AG08395 (cell line): ENCODE measurements around the gene PSMD5.

Experiments used
- DNase-seq: peaks from one replicate; pipeline ENCODE4 v3.0.0; 2012; ENCODE audit warnings: mixed read lengths, low spot score

Gene PSMD5

DNA sequence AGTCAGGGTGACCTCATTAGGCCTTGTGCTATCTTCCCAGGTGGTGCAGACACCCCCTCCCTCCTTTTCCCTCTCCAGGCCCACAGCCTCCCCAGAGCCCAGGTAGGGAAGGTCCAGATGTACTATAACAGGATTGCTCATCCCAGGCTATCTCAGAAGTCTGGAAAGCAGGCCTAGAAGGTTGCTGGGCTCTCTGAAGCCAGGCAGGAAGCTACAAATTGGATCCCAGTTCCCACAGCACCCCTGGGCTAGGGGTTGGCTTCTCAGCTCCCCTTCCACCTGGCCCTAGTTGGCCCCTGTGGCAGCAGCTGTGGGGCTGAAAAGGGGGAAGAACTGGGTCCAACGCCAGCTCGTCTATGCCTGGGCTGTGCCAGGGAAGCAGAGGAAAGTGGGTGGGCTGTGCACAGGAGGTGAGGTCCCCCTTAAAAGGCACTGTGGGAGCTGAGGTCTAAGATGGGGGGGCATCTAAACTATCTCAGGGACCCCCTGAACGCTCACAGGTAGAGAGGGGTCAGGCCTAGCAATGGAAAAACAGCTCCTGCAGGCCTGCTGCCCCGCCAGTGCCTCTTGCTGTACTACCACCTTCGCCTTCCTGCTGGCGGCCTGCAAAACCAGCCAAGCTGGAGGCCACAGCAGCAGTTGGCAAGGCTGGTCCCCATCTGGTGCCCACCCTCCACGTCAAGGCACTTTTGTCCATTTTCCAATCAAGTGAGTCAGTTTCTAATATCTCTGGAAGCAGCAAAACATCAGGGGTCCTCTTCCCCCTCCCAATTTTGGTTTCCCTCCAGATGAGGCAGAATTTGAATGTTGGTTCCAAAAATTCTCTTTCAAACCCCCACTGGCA lies 13.3 kb upstream of the PSMD5 start:
- no peak for DNase-seq

- no peak for DNase-seq
Measured at GRCh38 chr9:120854596-120855327, 12.0 kb upstream of the PSMD5 start.

- DNase-seq = no peak
Measured at GRCh38 chr9:120853198-120853597, 10.5 kb upstream of the PSMD5 start.

GRCh38 chr9:120852240-120853010 lies 9.7 kb upstream of the PSMD5 start:
- no peak for DNase-seq

DNA sequence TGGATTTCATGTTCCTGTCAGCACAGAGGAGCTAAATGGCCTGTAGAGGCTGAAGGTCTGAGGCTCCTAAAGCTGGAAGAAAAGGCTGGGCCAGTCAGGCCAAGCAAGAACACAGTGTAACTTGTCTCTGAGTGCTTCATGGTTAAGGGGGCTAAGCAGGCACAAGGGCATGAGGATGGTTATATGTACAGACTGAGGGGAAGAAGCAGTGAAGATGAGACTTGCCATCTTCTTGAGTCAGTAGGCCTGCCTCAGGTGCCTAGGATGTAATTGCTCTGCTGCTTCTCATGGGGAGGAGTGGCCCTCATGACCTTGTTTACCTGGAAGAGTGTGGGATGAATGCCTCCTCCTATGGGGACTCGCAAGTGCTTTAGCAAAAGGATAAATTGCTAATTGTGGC lies 8.7 kb upstream of the PSMD5 start:
- no peak for DNase-seq

DNA sequence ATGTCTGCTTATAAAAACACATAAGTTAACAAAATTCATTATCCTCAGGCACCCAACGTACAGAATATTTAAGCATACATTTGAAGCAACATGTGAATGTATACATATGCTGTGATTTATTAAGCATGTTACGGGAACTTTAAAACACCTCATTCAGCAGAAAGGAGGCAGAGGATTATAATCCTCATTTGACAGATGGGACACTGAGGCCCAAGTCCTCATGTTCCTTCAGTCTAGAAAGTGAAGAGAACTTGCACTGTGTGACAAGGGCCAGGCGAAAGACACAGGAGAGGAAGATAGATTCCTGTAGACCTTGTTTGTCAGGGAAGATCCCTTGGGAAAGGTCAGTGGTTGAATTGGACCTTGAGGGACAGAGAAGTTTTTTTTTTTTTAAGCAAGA lies 7.6 kb upstream of the PSMD5 start:
- no peak for DNase-seq

- no peak for DNase-seq
Measured at GRCh38 chr9:120846906-120847305, 4.2 kb upstream of the PSMD5 start.

GRCh38 chr9:120846251-120846889 lies 3.6 kb upstream of the PSMD5 start:
- DNase-seq = no peak

- DNase-seq = no peak
Measured at GRCh38 chr9:120845255-120845654, 2.5 kb upstream of the PSMD5 start.

DNA sequence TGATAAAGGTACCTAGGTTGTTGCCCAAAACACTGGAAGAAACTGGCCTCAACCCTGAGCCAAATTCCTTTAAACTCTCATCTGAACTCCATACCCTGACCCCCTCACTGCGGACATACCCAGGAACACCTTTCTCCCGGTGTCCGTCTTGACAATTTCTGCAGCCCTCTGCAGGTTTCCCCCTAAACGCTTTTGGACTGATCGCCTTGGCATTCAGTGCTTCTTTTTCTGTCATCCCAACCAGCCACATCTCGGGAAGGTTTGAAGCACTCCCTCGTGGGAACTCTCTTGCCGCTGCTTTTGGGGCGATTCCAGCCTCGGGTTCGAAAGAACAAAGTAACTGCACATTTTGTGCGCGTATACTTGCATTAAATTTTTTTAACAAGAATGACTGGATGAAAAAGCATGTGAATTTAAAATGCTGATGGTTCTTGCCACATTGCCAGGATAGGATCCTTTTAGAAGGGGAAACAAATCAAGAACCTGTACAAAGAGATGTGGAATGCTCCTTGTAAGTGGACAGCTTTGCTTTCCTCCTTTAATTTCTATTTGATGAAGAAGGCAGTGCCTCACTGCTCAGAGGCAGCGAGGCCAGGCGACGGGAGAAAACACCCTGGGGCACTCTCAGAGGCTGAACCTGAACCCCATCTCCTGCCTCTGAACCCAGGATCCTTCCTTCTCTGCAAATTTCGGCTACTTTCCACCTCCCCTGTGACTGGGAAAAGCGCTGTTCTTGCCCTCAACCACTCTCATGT lies 615 bp downstream of the PSMD5 start:
- peak; percentile 5 for DNase-seq

DNA sequence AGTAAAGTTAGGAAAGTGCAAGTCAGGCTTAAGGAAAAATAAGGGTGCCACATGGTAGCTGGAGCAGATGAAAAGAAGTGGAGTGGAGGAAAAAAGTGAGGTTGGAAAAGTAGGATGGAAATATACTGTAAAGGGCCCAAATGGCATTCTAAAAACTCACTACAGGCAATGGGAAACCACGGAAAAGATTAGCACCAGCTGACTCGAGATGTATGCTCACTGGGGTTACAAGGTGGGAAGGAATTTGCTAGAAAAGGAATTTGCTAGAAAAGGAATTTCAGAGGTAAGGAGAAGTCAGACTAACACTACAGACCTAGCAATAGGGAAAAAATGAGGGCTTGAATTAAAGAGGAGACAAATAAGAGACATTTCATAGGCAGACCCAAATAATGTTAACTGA lies 3.6 kb downstream of the PSMD5 start:
- peak; percentile 23 for DNase-seq

GRCh38 chr9:120837921-120838320 lies 4.8 kb downstream of the PSMD5 start:
- DNase-seq = no peak

- DNase-seq = no peak
Measured at GRCh38 chr9:120833325-120833724, 9.4 kb downstream of the PSMD5 start.

- no peak for DNase-seq
Measured at GRCh38 chr9:120832807-120833206, 9.9 kb downstream of the PSMD5 start.

DNA sequence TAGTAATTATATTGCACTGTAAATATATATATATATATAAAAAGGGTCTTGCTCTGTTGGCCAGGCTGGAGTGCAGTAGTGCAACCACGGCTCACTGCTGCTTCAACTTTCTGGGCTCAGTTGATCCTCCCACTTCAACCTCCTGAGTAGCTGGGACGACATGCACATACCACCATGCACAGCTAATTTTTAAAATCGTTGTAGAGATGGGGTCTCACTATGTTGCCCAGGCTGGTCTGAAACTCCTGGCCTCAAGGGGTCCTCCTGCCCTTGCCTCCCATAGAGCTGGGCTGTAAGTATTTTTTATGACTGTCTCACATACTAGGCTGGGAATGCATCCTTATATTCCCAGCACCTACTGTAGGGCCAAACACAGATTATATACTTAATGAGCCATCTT lies 11.9 kb downstream of the PSMD5 start:
- no peak for DNase-seq

DNA sequence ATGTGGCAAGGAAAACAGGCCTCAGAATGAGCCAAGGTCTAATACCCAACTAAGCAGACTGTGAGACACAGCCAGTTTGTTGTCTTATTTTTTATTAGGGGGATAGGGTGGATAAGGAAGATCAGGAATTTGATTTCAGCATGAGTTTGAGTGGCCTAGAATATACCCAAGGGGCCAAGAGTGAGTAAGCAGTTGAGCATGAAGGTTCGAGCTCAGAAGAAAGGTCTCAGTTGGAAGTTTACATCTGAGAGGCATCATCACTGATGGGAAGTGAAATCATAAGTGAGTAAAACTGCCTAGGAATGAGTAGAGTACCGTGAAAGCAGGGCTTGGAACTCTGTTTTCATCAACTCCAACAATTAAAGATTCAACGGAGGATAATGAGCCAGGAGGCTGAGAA lies 12.6 kb downstream of the PSMD5 start:
- no peak for DNase-seq

GRCh38 chr9:120829650-120830049 lies 13.1 kb downstream of the PSMD5 start:
- DNase-seq = no peak

DNA sequence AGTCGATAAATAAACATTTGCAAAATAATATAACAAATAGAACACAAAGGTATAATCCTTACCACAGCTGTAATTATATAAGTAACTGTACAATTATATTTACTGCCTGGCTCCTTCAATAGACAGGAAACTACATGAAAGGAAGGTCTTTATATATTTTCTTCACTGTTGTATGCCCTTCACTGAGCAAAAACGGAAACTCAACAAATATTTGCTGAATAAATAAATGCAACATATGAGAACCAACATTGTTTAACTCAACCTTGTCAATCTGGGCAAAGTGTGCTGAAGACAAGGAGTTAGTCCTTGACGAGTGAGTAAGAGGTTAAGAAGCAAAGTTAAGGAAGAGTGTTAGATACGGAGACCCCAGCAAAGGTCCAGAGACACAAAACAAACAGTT lies 22.6 kb downstream of the PSMD5 start:
- DNase-seq = no peak

- no peak for DNase-seq
Measured at GRCh38 chr9:120818595-120818994, 24.1 kb downstream of the PSMD5 start.

DNA sequence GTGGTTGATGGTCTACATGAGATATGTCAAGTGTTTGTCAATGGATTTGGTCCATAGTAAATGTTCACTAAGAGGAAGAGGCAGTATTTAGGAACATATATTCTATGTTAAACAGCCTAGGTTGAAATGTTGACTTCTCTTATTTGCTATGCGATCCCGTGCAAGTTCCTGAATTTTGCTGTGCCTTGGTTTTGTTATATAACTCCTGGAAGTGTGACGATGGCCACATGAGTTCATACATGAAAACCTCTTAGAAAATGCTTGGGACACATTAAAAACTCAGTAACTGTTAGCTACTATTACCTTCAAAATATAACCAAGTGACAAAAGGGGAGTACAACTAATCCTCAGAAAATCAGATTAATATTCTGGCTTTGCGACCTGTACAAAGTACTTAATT lies 27.6 kb downstream of the PSMD5 start:
- no peak for DNase-seq

GRCh38 chr9:120808931-120809330 lies 33.8 kb downstream of the PSMD5 start:
- DNase-seq = no peak
